Activated T-helper 2 cell treated with anti-CD3 and anti-CD28 coated beads, Interferon-gamma antibody, Interleukin-2, Interleukin-4, amounts not matched to agents 10 μg/mL and 5 μg/mL and 100 μg/mL, durations not matched to agents 14 hours and 24 hours and 36 hours (primary cell): ENCODE results near the gene PGLYRP2. TPM values are rescaled to one million over a fixed set of nuclear protein-coding genes. Genes with fewer than 3 reads are reported as not detected.

Experiments used
- DNase-seq: peaks from one replicate; pipeline ENCODE4 v3.0.0; 2021; ENCODE audit warnings: low spot score
- H3K27ac Mint-ChIP-seq: one replicate; pipeline ENCODE4 v1.8.0; 2021; ENCODE audit warnings: mixed read lengths
- H3K27me3 Mint-ChIP-seq: one replicate; pipeline ENCODE4 v1.8.0; 2021; ENCODE audit warnings: low read depth, mixed read lengths
- H3K36me3 Mint-ChIP-seq: one replicate; pipeline ENCODE4 v1.8.0; 2021; ENCODE audit warnings: low read depth, mixed read lengths
- H3K4me1 Mint-ChIP-seq: one replicate; pipeline ENCODE4 v1.8.0; 2021; ENCODE audit warnings: low read depth, mixed read lengths
- H3K4me3 Mint-ChIP-seq: one replicate; pipeline ENCODE4 v1.8.0; 2021; ENCODE audit warnings: low read depth, mild to moderate bottlenecking, moderate library complexity, mixed read lengths
- H3K9me3 Mint-ChIP-seq: one replicate; pipeline ENCODE4 v1.8.0; 2021; ENCODE audit warnings: mixed read lengths
- intact Hi-C: fragments of 100-400 bp; cut with micrococcal nuclease; formaldehyde crosslinking; loops from one replicate; pipeline ENCODE4 v1.15.1; 2023
- total RNA-seq: library from RNA; stranded (reverse); gene quantifications from 2 replicates; pipeline ENCODE4 v1.2.3, GENCODE V29; 2022

The PGLYRP2 gene
- total RNA-seq, 1 donor from 2014 or later: not detected

DNA sequence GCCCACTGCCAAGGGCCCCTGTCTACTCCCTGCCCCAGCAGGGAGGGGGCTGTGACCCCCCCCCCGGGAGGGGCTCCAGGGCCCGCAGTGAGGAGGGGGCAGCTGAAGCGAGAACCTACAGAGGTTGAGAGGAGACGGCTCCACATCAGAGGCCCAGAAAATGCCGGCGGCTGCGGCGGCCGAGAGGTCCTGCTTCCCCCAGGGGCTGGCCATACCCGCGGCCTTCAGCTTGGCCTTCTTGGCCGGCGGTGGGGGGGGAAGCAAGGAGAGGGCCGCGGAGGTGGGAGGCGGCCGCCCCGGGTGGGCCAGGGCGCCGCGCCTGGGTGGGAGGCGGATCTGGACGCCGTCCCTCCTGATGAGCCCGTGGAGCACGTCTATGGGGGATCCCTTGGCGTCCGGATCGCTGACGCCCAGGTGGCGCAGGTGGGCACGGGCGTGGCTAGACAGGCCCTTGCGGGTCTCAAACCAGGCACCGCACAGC, 51.3 kb downstream of the PGLYRP2 start:
- Mint-ChIP-seq H3K4me3 (no peak overlapping the region), H3K9me3 (peaks cover 5% of the 10 kb centered on the region), H3K36me3 (peaks cover 52% of the 10 kb centered on the region)

DNA sequence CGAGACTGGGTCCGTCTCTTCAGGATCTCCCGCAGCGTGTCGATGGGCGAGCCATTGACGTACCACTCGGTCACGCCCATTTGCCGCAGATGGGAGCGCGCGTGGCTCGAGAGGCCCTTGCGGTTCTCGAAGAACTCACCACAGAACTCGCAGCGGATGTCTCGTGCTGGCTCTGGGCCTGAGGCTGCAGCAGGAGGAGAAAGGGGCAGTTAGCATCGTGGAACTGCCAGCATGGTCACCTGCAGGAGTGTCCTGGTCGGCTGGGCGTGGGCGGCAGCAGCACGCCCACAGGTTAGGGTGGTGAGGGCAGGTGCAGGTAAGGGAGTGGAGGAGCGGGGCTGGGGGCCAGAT, 52.0 kb downstream of the PGLYRP2 start:
- Mint-ChIP-seq H3K4me1 (peaks cover 13% of the 10 kb centered on the region), H3K27ac (no peak overlapping the region), H3K9me3 (peaks cover 5% of the 10 kb centered on the region), H3K36me3 (peaks cover 59% of the 10 kb centered on the region), H3K27me3 (no peaks in the 10 kb centered on the region), H3K4me3 (no peak overlapping the region)
- intact Hi-C loops: no loop called here
- DNase-seq: no peak

More for the DNA sequence above, 51.3 kb downstream of the PGLYRP2 start:
- H3K27ac Mint-ChIP-seq: no peak overlapping the region
- no peaks in the 10 kb centered on the region for H3K27me3 Mint-ChIP-seq
- DNase-seq: no peak
- H3K4me1 Mint-ChIP-seq: peaks cover 15% of the 10 kb centered on the region
- intact Hi-C loops: no loop called here

DNA sequence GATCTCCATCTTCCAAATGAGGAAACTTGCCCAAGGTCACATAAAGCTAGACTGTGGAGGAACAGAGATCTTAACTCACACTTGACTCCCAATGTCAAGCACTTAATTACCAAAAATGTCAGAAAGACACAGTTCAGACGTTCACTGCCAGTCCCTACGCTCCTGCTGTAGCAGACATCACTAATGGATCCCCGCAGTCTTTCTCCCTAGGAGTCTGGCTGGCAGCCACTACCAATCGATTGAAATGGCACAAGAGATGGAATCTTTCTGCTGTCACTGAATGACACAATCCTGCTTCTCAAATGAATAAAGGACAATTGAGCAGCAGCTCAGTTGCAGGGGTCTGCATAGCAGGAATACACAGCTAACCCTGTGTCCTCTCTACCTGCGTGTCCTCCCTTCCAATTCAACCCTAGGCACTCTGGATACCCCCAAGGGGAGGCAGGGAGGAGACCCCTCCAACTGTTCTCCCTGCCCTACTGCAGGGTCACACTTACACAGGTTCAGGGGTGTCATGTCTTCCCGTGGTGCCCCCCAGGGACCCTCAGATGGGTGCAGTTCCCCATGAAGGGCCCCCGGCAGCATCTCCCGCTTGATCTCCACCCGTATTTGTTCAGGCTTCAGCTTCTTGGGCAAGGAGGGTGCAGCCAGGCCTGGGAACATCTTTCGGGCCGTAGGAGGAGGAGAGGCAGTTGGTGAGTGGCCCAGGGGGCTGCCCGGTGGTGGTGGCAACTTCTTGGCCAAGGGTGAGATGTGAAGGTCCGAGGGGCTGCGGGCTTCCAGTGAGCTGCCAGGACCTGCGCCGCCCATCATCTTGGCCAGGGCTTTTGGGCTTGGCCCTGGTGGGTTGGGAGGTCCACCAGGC, 52.6 kb downstream of the PGLYRP2 start:
- Mint-ChIP-seq H3K4me1 (peaks cover 13% of the 10 kb centered on the region), H3K36me3 (peaks cover 60% of the 10 kb centered on the region), H3K27ac (no peak overlapping the region), H3K9me3 (peaks cover 5% of the 10 kb centered on the region), H3K27me3 (no peaks in the 10 kb centered on the region), H3K4me3 (no peak overlapping the region)
- DNase-seq: no peak
- intact Hi-C loops: no loop called here

DNA sequence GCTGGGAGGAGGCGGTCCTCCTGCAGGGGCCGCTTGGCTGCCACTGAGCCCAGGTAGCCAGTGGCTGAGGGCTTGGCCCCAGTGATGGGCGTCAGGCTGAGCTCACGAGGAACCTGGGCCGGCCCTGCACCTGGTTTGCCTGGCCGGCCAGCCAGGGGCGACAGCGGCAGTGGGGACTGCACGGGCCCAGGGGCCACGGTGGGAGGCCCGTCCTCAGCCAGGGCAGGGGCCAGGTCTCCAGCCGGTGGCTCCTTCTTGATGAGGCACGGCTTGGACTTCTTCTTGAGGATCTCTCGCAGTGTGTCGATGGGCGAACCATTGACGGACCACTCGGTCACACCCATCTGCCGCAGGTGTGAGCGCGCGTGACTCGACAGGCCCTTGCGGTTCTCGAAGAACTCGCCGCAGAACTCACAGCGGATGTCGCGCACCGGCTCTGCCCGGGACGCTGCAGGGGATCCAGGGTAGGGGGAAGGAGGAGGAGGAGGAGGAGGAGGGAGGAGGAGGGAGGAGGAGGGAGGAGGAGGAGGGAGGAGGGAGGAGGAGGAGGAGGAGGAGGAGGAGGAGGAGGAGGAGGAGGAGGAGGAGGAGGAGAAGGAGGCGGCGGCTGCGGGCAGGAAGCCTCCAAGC, 53.9 kb downstream of the PGLYRP2 start:
- Mint-ChIP-seq H3K27ac (no peak overlapping the region), H3K9me3 (peaks cover 5% of the 10 kb centered on the region), H3K36me3 (peaks cover 54% of the 10 kb centered on the region), H3K27me3 (no peaks in the 10 kb centered on the region), H3K4me1 (peaks cover 3% of the 10 kb centered on the region), H3K4me3 (no peak overlapping the region)
- intact Hi-C loops: no loop called here
- no peak for DNase-seq

DNA sequence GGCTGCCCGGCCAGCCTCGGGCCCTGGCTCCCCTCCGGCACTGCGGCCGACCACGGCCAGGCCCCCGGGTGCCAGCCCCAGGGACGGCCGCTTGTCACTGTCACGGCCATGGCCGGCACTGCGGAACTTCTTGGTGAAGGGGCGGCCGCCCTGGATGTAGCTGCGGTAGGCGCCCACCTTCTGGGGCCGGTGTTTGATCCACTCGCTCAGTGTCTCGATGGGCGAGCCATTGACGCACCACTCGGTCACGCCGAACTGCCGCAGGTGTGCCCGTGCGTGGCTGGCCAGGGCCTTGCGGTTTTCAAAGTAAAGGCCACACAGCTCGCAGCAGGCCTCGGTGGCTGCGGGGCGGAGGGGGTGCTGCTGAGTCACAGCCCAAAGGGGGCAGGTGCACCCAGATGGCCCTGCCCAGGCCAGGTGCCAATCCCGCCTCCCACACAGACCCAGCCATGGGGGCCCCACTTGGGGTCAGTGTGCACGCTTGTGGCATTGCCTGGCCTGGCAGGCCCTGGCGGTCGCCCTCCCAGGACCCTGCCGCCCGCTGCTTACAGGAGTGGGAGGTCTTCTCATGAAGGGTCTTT, 54.5 kb downstream of the PGLYRP2 start:
- H3K27ac Mint-ChIP-seq: no peak overlapping the region
- peaks cover 8% of the 10 kb centered on the region for H3K4me1 Mint-ChIP-seq
- peaks cover 5% of the 10 kb centered on the region for H3K9me3 Mint-ChIP-seq
- peaks cover 51% of the 10 kb centered on the region for H3K36me3 Mint-ChIP-seq
- no peak overlapping the region for H3K4me3 Mint-ChIP-seq
- DNase-seq: no peak
- H3K27me3 Mint-ChIP-seq: no peaks in the 10 kb centered on the region
- intact Hi-C loops: no loop called here

DNA sequence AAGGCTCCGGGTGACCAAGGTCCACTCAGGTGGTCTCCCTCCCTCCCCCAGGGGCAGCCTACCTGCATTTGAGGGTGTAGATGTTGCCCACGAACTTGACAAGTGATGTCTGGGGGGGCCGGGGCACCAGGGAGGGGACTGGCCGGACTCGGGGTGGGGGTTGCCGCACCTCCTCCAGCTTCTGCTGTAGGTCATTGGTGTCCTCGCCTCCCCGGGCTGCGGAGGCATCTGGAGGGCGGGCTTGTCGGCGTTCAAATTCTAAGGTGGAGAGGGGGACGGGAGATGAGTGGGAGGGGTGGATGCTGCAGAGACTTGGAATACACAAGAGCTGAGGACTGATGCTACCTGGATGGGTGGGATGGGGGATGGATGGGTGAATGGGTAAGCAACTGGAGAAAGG, 55.2 kb downstream of the PGLYRP2 start:
- H3K27ac Mint-ChIP-seq: no peak overlapping the region
- no peaks in the 10 kb centered on the region for H3K27me3 Mint-ChIP-seq
- peaks cover 5% of the 10 kb centered on the region for H3K9me3 Mint-ChIP-seq
- no peak overlapping the region for H3K4me3 Mint-ChIP-seq
- DNase-seq: no peak
- intact Hi-C loops: no loop called here
- peaks cover 52% of the 10 kb centered on the region for H3K36me3 Mint-ChIP-seq
- peaks cover 13% of the 10 kb centered on the region for H3K4me1 Mint-ChIP-seq

DNA sequence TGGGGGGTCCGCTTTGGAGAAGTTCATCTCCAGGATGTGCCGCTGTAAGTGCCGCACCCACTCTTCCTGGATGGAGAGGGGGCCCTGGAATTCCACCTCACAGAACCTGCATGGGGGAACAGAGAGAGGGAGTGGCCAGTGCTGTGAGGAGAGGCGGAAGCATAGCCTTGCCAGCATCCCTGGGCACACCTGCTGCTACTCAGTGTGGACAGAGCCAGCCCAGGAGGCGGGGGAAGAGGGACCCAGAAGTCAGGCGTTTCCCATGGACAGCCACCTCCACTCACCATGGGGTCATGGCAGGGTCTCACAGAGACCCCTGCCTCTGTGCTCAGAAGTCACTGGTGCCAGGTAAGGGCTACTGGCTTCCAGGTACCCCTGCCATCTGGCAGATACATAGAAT, 56.2 kb downstream of the PGLYRP2 start:
- intact Hi-C loops: no loop called here
- peaks cover 14% of the 10 kb centered on the region for H3K4me1 Mint-ChIP-seq
- H3K4me3 Mint-ChIP-seq: no peak overlapping the region
- H3K36me3 Mint-ChIP-seq: peaks cover 55% of the 10 kb centered on the region
- DNase-seq: no peak
- H3K9me3 Mint-ChIP-seq: peaks cover 5% of the 10 kb centered on the region
- H3K27me3 Mint-ChIP-seq: no peaks in the 10 kb centered on the region
- H3K27ac Mint-ChIP-seq: no peak overlapping the region

DNA sequence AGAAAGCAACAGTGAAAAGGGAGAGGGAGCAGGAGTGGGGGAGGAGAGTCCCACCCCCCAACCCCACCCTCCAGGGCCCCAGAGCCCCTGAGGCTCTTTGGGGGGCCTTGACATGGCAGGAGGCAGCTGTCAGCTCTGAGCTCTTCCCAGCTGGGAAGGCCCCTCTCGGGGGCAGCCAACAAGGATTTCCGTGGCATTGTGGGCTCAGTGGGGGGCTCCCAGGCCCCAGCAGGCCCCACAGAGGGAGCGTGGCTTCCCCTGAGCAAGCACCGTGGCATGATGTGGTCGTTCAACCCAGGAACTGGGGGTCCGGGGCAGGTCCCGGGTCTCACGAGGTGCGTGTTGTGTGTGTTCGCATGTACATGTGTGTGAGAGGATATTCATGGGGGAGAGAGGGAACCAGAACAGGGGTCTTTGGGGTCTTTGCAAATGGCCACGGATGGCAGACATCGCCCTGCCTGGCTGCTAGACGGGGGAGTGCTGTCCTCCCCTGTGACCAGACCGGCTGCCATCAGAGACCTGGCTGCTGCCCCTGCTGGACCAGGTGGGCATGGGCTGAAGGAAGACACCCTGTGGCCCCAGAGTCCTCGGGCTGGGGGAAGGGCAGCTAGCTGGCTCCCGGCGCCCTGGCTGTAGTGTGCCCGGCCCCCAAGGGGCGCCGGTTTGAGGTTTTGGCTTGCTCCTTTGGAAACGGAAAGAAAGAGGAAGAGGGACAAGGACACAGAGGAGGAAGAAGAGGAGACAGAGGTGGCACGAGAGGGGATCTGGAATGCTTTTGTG, 56.8 kb downstream of the PGLYRP2 start:
- Mint-ChIP-seq H3K27ac (no peak overlapping the region), H3K36me3 (peaks cover 52% of the 10 kb centered on the region), H3K4me1 (peaks cover 20% of the 10 kb centered on the region), H3K27me3 (no peaks in the 10 kb centered on the region), H3K4me3 (no peak overlapping the region), H3K9me3 (peaks cover 5% of the 10 kb centered on the region)
- intact Hi-C loops: no loop called here
- no peak for DNase-seq

DNA sequence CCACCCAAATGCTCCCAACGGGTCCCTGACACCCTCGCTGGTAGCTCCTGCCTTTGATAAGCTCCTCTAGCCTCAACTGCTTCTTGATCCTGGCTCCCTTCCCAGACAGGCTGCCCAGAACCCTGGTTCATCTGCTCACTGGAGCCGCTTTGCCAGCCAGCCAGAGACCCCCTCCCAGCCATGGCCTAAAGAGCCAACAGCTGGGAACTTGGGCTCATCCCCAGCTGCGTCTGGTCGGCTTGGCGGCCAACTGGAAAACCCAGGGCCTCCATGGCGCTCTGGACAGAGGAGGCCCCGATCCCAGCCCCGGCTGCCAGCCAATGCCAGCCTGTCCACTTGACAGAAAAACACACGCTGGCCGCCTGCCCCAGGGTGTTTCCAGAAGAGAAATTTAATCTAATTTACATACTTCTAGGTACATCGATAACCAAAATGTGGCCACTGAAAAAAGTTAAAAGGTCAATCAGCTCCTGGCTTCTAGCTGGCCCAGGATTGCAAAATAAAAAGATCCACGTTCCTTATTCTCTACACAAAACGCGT, 57.5 kb downstream of the PGLYRP2 start:
- Mint-ChIP-seq H3K9me3 (peaks cover 5% of the 10 kb centered on the region), H3K27me3 (no peaks in the 10 kb centered on the region), H3K4me1 (peaks cover 26% of the 10 kb centered on the region), H3K27ac (no peak overlapping the region), H3K36me3 (peaks cover 49% of the 10 kb centered on the region), H3K4me3 (no peak overlapping the region)
- intact Hi-C loops: no loop called here
- no peak for DNase-seq

DNA sequence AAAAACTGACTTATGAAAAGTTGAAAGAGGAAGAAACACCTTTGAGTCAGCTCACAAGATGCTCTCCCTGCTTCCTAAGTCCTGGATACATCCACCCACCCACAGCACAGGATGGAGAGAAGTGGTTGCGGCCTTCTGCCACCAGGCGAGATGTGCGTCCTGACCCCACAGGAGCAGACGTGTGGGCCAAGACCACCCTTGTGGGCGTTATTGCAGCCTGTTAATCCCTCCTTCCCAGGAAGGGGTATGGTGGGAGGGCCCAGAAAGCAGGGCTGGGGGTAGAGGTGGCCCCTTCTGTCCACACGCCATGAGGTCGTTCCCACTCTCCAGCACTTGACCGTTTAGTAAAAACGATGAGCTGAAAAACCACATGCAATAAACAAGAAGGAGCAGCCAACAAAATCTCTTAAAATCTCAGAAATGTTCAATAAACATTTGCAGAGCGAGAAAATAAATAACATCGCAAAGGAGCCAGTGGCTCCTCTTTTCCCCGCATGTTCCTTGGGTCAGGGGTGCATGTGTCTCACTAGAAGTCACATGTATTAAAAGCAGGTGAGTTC, 58.1 kb downstream of the PGLYRP2 start:
- Mint-ChIP-seq H3K4me3 (no peak overlapping the region), H3K27ac (no peak overlapping the region), H3K9me3 (peaks cover 5% of the 10 kb centered on the region), H3K4me1 (peaks cover 32% of the 10 kb centered on the region), H3K36me3 (peaks cover 49% of the 10 kb centered on the region), H3K27me3 (no peaks in the 10 kb centered on the region)
- no peak for DNase-seq
- intact Hi-C loops: no loop called here

DNA sequence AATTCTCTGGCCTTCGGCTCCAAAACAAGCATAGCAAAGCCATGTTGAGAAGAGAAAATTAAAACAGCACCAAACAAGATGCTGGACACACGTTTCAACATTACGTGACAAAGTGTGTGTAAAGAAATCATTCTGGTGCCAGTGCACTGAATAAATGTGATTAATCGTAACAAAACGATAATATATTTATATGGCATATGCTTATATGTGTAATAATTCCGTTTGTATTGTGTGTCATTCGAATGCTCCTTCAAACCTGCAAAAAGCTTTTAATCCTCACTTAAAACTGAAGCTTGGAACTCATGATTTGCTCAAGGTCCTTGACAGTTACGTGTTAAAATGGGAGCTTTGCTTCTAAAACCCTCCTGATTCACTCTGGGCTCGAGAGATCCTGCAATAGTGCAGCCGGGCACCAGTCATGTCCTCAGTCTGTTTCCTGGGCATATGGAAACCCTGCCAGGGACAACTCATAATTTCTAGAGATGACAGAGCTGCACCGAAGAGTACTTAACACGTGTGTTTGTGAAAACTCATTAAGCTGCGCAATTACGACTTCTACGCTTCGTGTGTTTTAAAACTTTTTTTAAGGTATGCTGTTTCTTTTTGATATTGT, 59.8 kb downstream of the PGLYRP2 start:
- intact Hi-C loops: loop anchor here (1.0 to 5.0 kb wide), 6 partner anchors 13 to 292 kb away; partner anchors contain the start of gene AKAP8

More for the DNA sequence above, 59.8 kb downstream of the PGLYRP2 start:
- Mint-ChIP-seq H3K36me3 (peaks cover 51% of the 10 kb centered on the region), H3K27me3 (no peaks in the 10 kb centered on the region), H3K4me3 (peak overlapping the region; percentile 99), H3K27ac (peak overlapping the region; percentile 30), H3K4me1 (peaks cover 33% of the 10 kb centered on the region), H3K9me3 (peaks cover 5% of the 10 kb centered on the region)
- DNase-seq: no peak
